Muscle of back (tissue), 13 donors: ENCODE data around the gene PSG3. TPM values are rescaled to one million over a fixed set of nuclear protein-coding genes. Genes with fewer than 3 reads are reported as not detected.
"Not testable (repeated sequence)": the region's sequence is repeated elsewhere in the genome, so short reads cannot be mapped to it uniquely, and the experiment has no call there.

Source experiments
- DNase-seq, 3 donors: peaks; one replicate each; pipeline versions ENCODE4 v3.0.0 to v3.0.0-alpha.2; 2013
- long read RNA-seq, 9 donors: transcript quantifications; one replicate each; lab custom pipeline, GENCODE V29; 2026
- polyA plus RNA-seq, 10 donors: library from polyadenylated mRNA; unstranded; fragments of 120-200 nt; gene quantifications; one replicate each; pipeline ENCODE4 v1.2.1, GENCODE V29; 2013; ENCODE audit not compliant: insufficient read length in 10 of 10

PSG3 gene
- 1 to 10 TPM in 2 of 10 donors, under 1 TPM in 6, not detected in 2; 0.13 to 2.4 (median 0.37) TPM for polyA plus RNA-seq
- long read RNA-seq, donor 1: 0 reads
- long read RNA-seq, donor 2: 0 reads
- long read RNA-seq, donor 3: 0 reads
- long read RNA-seq, donor 4, partial matches to known transcripts: 0 of 2 reads
- long read RNA-seq, donor 4, other reads (novel, unspliced or antisense): 0 of 2 reads
- long read RNA-seq, donor 5: 0 reads
- long read RNA-seq, donor 6, partial matches to known transcripts: 0 of 1 reads
- long read RNA-seq, donor 6, other reads (novel, unspliced or antisense): 0 of 1 reads
- long read RNA-seq, donor 7: 0 reads
- long read RNA-seq, donor 8, transcript PSG3-201 (7 exons, 1,961 nt): major isoform, 5 of 5 reads
- long read RNA-seq, donor 8, partial matches to known transcripts: 0 of 5 reads
- long read RNA-seq, donor 8, other reads (novel, unspliced or antisense): 0 of 5 reads
- long read RNA-seq, donor 9, partial matches to known transcripts: 0 of 1 reads
- long read RNA-seq, donor 9, other reads (novel, unspliced or antisense): 0 of 1 reads

DNA sequence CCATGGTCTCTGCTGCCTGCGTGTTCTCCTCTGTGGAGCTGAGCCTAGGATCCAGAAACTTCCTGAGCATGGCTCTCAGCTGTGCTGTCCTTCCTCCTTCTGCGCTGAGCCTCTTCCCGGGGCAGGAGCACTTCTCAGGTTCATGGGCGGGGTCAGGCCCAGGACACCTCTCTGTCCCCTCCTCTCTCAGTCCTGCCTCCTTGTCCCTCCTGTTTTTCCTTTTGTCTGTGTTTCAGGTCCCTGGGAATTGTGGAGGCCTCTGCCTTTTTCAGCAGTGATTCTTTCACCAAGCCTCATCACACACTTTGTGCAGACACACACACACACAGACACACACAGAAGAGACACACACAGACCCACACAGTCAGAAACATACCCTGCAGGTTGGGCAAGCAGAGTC lies at the start of gene PSG3:
PSG3 (minus strand) TSS at position 101 of the 400 bp plus-strand sequence; CDS start at position 4, 97 bp downstream.
- DNase-seq: not testable (repeated sequence)

DNA sequence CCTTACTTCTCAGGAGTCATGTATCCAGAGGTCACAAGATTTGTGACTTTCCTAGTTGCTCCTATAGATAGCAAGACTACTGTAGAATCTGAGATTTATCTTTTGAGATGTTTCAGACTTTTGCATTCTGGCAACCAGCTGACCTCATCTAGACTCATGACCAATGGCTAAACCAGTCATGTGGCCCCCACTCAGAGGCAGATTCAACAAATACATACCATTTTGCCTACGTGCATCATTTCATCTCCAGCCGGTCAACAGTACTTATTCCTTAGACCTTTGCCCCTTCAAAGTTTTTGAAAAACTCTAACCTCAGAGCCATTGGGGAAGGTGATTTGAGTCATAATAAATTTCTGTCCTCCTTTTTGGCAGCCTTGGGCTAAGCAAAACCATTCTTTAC lies 48.5 kb upstream of the PSG3 start:
- DNase-seq: not testable (repeated sequence)

DNA sequence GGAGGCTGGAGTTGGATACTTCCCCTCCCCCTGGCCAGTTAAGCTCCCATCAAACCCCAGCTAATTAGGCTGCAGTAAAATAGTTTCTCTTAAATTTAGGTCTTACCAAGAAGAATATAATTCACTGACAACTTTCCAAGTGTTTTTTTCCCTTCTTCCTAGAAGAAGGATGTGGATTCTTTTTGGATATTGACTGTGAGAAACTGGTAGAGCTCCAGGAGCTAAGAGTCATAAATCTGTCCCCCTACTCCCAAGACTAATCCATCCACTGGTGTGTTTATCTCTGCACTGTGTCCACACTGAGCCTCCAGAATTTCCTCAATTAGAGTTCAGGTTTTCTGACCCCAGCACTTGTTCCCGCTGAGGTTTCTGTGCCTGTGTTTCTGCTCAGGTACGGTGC lies 47.5 kb upstream of the PSG3 start:
- DNase-seq: not testable (repeated sequence)

DNA sequence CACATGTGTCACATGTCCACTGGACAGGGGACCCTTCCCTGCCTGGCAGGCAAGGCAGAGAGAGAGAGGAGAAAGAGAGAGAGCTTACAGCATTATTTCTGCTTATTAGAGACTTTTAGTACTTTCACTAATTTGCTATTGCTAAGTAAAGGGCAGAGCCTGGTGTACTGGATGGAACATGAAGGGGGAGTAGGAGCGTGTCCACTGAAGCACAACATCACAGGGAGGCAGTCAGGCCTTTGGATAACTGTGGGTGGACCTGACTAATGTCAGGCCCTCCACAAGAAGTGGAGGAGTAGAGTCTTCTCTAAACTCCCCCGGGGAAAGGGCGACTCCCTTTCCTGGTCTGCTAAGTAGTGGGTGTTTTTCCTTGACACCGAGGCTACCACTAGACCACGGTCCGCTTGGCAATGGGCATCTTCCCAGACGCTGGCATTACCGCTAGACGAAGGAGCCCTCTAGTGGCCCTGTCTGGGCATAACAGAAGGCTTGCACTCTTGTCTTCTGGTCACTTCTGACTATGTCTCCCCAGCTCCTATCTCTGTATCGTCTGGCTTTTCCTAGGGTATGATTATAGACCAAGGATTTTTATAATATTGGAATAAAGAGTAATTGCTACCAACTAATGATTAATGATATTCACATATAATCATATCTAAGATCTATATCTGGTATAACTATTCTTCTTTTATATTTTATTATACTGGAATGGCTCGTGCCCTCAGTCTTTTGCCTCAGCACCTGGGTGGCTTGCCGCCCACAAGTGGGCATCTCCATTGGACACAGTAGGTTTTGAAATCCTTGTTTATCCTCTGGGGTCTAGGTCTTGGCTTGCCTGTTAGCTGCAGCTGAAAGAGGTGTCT lies 36.7 kb upstream of the PSG3 start:
- DNase-seq: peak; percentile 7 to 31 (median 11)

DNA sequence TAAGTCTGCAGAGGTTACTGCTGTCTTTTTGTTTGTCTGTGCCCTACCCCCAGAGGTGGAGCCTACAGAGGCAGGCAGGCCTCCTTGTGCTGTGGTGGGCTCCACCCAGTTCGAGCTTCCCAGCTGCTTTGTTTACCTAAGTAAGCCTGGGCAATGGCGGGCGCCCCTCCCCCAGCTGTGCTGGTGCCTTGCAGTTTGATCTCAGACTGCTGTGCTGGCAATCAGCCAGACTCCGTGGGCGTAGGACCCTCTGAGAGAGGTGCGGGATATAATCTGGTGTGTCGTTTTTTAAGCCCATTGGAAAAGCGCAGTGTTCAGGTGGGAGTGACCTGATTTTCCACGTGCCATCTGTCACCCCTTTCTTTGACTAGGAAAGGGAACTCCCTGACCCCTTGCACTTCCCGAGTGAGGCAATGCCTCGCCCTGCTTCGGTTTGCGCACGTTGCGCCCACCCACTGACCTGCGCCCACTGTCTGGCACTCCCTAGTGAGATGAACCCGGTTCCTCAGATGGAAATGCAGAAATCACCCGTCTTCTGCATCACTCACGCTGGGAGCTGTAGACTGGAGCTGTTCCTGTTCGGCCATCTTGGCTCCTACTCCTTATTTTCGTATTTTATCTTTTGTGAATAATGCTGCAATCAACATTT lies 34.4 kb upstream of the PSG3 start:
- not testable (repeated sequence) for DNase-seq

DNA sequence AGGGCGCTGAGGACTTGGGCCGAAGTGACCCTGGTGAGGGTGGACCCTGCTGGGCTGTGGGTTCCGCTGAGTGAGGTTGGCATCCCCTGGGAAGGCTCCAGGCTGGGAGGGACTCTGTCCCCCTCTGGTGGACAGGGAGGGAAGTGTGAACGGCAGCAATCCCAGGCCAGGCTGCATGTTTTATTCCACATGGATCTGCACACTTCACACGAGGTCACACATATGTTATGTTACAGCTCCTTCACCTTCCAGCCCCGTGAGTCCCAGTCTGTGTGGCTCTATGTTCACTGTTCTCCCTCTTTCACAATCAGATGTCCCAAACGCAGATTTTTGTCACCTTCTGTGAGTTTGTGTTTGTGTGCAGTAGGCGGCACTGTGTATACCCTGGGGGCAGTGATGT lies 27.0 kb upstream of the PSG3 start:
- not testable (repeated sequence) for DNase-seq

DNA sequence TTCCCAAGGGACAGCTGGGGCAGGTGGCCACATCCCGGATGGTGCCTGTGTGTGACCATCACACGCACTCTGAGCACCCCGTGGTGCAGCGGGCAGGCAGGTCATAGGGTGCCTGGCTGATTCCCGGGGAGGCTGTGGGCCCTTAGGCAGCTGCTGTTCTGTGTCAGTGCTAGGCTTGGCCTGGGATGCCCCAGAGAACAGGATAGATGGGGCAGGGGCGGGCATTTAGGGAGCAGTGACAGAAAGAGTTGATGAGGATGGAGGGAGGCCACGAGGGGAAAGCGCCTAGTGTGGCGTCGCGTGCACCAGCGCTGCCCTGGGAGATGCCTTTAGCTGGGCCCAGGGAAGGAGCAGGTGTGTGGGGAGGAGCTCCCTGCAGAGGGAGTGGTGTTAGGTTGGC lies 26.6 kb upstream of the PSG3 start:
- DNase-seq: not testable (repeated sequence)

DNA sequence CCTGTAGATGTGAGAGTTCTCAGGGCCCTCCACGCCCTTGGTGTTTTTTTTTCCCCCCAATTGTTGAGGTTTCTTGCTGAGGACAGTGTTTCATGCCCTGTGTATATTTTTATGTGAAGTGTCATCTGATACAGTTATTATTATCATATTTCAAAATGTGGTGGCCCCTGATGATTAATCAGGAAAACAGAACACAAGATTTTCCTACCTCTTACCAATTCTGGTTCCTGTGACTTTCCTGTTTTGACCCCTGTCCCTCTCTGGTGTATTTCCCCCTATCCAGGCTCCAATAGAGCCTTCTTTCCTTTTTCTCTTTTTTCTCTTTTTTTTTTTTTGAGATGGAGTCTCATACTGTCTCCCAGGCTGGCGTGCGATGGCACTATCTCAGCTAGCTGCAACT lies 24.6 kb upstream of the PSG3 start:
- no peak for DNase-seq

DNA sequence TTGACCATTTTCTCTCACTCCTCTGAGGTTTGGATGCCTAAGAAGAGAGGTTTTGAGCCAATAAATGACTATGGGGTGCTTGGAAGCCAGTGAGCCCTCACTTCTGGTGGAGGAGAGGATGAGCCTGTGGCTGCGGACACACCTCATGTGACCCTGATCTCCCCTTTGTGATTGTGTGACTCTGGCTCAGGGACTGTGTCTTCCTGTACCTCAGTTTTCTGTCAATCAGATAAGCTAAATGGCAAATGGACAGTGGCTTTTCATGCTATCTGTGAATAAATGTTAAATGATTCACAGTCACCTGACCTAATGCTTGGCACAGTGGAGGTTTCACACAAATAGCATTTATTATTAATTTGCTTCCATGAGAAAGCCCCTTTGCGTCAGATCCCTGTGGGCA lies 22.5 kb upstream of the PSG3 start:
- DNase-seq: no peak

DNA sequence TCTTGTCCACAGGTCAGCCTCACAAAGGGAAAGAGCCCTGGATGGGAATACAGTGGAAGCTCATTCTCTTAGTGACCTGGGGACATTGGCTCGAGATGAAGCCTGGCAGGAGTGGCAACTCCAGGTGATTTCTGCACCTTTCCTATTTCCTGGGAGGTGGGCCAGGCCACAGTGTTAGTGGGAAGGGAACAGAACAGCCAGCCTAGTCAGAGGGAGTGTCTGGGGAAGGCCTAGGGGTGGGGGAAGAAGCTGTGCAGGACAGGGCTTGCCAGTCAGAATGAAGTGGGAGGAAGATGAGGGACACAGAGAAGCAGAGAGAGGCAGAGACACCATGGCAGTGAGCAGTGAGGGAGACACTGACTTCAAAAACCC lies 21.6 kb upstream of the PSG3 start:
- DNase-seq: not testable (repeated sequence)

DNA sequence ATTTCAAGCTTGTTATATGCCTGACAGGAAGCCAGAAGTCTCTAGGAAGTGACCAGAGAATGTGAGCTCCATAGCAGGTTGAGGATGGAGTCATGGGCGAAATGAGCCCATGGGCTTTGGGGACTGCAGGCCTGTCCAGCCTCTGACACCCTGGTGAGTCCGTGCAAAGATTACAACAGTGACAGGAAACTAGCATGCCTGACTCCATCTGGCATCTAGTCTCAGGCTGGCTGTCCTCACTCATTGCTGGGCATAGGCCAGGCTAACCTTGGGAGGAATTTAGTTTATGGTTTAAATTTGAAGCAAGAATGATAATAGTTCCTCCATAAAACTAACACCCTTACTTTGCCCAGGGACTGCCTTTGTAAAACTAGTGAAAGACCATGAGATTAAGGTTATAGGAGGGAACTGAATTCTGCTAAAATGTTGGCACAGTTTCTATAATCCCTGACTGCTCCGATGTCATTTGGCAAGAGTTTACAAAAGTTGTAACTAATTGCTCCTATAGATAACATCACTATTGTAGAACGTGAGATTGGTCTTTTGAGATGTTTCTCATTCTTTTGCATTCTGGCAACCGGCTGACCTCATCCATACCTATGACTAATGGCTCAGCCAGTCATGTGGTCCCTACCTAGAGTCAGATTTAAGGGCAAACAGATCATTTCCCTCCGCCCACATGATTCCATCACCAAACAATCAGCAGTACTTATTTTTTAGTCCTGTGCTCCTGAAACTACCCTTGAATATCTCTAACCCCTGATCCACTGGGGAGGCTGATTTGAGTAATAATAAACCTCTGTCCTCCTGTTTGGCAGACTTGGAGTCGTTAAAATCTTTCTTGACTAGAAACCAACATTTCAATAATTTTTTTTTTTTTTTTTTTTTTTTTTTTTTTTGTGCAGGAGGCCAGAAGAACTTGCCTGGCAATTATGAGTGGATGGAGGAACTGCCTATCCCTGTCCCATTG lies 21.0 kb upstream of the PSG3 start:
- peak in 1 of 3 donors; percentile 59 for DNase-seq

DNA sequence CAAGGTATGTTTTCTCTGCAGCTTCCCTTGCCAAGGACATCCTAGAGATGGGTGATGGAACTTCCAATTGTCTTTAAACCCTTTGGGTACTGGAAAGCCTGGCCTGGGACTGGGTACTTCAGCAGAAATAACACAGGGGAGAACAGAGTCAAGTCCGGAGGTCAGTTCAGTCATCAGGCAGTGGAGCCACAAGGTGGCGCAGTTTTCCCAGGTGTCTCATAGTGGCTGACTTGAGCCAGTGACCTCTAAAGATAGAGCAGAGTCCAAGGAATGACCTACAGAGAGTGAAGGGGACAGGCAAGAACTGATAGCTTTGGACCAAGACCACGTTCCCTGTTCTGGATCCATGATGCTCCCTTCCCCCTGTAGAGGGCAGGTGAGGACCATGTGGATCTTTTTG lies 18.4 kb upstream of the PSG3 start:
- not testable (repeated sequence) for DNase-seq

DNA sequence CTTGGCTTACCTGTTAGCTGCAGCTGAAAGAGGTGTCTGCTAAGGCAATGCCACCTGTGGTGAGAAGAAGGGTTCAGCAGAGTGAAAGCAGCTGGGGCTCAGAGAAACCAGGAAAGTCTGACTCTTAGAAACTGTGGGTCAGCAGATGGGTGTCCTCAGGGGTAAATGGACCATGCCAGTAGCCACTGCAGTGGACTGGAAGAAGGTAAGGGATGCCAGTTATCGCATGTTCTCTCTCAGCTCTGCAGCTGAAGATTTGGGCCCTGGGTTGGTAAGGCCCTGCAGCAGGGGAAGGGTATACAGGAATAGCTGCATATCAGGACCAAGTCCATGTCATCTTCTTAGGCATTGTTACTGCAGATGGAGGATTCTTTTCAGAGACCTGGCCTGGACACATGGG lies 12.0 kb upstream of the PSG3 start:
- DNase-seq: not testable (repeated sequence)

DNA sequence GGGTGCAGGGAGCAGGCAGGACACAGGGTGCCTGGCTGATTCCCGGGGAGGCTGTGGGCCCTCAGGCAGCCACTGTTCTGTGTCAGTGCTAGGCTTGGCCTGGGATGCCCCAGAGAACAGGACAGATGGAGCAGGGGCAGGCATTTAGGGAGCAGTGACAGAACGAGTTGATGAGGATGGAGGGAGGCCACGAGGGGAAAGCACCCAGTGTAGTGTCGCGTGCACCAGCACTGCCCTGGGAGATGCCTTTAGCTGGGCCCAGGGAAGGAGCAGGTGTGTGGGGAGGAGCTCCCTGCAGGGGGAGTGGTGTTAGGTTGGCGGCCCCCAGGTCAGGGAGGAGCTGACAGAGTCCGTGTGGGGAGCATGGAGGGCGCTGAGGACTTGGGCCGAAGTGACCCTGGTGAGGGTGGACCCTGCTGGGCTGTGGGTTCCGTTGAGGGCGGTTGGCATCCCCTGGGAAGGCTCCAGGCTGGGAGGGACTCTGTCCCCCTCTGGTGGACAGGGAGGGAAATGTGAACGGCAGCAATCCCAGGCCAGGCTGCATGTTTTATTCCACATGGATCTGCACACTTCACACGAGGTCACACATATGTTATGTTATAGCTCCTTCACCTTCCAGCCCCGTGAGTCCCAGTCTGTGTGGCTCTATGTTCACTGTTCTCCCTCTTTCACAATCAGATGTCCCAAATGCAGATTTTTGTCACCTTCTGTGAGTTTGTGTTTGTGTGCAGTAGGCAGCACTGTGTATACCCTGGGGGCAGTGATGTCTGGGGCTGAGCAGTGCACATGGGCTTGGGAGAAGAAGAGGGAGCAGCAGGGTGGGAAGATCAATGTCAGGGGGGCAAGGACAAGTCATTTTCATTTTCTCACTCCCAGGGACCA lies 1.7 kb upstream of the PSG3 start:
- DNase-seq: not testable (repeated sequence)

DNA sequence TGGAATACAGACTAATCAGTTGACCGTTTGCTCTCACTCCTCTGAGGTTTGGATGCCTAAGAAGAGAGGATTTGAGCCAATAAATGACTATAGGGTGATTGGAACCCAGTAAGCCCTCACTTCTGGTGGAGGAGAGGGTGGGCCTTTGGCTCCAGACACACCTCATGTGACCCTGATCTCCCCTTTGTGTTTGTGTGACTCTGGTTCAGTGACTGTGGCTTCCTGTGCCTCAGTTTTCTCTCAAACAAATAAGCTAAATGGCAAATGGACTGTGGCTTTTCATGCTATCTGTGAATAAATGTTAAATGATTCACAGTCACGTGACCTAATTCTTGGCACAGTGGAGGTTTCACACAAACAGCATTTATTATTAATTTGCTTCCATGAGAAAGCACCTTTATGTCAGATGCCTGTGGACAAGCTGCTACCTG lies 2.7 kb downstream of the PSG3 start:
- not testable (repeated sequence) for DNase-seq

DNA sequence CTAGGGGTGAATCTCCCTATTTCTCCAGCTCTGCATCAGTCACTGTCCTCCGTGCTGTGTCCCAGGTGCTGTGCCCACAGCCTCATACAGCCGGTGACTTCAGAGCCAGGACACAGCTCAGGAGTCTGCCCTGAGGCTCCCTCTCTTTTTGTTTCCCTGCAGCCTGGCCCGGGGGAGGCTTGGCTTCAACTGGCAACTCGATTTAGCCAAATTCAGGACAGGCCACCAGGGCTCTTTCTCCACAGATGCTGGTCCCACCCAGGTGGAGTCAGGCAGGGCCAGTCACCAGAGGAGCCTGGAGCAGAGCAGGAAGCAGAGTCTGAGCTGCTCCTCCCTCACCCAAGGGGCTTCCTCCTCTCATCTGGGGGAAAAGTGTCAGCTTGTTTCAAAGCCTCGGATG lies 11.9 kb downstream of the PSG3 start:
- not testable (repeated sequence) for DNase-seq

DNA sequence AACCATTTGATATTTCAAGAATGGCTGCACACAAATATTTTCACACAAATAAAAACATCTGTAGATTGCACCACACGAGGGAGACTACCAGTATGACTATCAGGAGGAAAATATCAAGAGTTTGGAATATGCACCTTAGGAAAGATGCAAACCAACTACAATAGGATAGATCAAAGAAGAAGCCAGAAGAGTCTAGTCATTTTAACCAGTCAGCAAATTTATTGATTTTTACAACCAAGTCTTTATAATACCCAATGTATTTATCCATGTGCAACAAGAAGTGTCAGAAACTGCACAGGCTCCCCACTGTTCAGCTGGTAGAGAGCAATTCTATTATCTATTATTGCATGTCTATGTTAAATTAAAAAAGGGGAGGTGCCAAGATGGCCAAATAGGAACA lies 26.3 kb downstream of the PSG3 start:
- not testable (repeated sequence) for DNase-seq

DNA sequence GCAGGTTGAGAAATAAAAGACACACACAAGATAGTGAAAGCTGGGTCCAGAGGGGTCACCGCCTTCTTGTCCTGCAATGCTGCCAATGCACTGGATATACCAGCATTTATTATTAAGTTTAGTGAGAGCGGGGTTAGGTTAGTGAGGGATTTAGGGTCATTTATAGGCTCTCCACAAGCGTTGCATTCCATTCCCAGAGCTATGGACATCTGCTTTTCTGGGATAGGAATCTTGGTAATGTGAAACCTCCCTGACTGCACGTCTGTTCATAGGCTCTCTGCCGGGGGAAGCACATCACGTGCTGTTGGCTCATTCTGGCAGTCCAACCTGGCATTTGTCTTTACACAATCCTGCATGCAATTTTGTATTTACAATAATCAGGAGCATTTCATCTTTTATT lies 27.5 kb downstream of the PSG3 start:
- DNase-seq: not testable (repeated sequence)

DNA sequence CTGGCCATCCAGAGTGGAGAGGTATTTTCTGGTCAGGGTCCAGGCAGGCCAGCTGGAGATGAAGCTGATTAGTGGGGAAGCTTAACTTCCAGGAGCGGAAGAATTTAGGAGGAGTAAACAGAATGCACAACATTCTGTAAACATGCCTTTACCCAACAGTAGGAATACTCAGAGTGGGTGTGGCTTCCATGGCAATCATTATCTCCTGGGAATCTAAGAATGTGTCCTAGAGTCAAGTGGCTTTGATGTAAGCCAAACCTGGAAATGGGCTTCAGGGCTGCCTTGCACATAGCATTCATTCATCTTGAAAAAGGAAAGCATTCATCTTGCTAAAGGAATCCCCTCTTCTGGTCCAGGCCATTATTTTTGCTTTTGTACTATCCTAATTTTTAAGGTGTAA lies 29.3 kb downstream of the PSG3 start:
- DNase-seq: not testable (repeated sequence)

DNA sequence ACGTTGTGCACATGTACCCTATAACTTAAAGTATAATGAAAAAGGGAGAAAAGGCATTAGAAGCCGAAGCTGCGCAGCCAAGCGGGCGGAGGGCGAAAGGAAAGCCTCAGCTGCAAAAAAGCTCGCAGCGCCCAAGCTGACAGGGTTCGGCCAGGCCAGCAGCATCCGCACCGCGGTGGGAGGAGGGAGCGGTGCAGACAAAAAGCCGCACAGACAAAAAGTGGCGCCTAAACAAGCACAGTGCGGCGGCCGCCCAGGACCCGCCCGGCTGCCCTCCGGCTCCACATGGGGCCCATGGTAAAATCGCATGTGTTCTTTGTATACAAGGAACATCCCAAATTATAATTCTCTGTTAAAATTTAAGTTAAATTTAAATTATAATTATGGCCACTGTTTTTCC lies 42.4 kb downstream of the PSG3 start:
- DNase-seq: no peak
